AG09319 (cell line): ENCODE results near the gene REV1.
"Not testable (repeated sequence)": the region's sequence is repeated elsewhere in the genome, so short reads cannot be mapped to it uniquely, and the experiment has no call there.

Source experiments
- DNase-seq: peaks from one replicate; pipeline ENCODE4 v3.0.0-alpha.2; 2010; ENCODE audit warnings: low read depth; ENCODE audit errors: extremely low read depth
- CTCF ChIP-seq: IDR thresholded peaks from 2 replicates; pipeline ENCODE4 v1.5.1; 2011; ENCODE audit warnings: low read depth, mild to moderate bottlenecking, inconsistent platforms, low read length, moderate library complexity

Gene REV1

DNA sequence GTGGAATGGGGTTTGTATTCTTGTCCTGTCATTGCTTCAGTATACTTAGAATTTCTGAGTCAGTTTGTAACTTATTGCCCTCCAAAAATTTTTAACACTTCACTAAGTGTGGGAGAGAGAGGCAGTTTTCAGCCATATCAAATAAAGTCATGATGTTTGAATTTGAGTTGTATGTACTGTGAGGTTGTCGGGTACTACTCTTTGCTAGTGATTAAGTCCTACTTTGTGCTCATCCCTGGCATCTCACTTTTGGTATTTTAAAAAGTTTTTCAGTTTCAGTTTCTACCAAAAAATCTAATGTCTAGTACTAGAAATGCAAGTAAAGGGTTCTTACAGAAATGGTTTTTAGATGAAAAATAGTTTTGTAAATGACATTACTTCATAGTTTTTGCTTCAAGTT lies 111.9 kb downstream of the REV1 start:
- DNase-seq: no peak
- TF ChIP-seq CTCF: no peak

- no peak for TF ChIP-seq CTCF
Observed at GRCh38 chr2:99376254-99376864, 113.5 kb downstream of the REV1 start.

GRCh38 chr2:99374747-99375146 lies 115.1 kb downstream of the REV1 start:
- DNase-seq: no peak
- no peak for TF ChIP-seq CTCF

More at GRCh38 chr2:99376254-99376864, 113.5 kb downstream of the REV1 start:
- no peak for DNase-seq

DNA sequence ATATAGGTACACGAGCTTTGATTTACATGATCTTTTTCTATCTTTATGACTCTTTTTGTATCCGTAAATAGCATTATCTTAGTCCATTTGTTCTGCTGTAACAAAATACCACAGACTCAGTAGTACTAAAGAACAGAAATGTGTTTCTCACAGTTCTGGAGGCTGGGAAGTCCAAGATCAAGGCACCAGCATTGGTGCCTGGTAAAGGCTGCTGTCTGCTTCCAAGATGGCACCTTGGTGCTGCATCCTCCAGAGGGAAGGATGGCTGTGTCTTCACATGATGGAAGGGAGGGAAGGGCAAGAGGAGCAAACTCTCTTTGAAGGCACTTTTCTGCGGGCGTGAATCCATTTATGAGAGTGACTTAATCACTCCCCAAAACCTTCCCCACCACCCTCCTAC lies 116.7 kb downstream of the REV1 start:
- no peak for DNase-seq
- TF ChIP-seq CTCF: no peak

DNA sequence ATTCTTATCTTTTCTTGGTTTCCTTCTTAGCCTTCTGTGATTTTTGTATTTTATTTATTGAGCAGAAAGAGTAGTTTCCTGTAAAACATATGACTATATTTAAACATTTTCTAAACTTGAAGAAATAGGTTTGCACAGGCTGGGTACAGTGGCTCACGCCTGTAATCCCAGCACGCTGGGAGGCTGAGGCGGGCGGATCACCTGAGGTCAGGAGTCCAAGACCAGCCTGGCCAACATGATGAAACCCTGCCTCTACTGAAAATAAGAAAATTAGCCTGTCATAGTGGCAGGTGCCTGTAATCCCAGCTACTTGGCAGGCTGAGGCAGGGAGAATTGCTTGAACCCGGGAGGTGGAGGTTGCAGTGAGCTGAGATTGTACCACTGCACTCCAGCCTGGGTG lies 121.0 kb downstream of the REV1 start:
- DNase-seq: not testable (repeated sequence)

- TF ChIP-seq CTCF: no peak
- DNase-seq: no peak
Observed at GRCh38 chr2:99365661-99366060, 124.2 kb downstream of the REV1 start.

- TF ChIP-seq CTCF: no peak
Observed at GRCh38 chr2:99356853-99357252, 133.0 kb downstream of the REV1 start.

DNA sequence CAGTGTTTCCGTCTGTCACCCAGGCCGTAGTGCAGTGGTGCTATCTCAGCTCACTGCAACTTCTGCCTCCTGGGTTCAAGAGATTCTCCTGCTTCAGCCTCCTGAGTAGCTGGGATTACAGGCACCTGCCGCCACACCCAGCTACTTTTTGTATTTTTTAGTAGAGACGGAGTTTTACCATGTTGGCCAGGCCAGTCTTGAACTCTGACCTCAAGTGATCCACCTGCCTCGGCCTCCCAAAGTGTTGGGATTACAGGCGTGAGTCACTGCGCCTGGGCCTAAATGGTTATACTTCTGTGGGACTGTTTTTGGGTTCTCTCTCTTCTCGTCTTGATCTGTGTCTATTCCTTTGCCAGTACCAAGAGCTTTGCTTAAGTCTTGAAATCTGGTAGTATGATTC lies 135.0 kb downstream of the REV1 start:
- not testable (repeated sequence) for DNase-seq

More at GRCh38 chr2:99356853-99357252, 133.0 kb downstream of the REV1 start:
- no peak for DNase-seq
